Measurements from ENCODE around the gene FOLR2.

GRCh38 chr11:72244361-72245262, 28.0 kb downstream of the FOLR2 start:
- TF ChIP-seq, protein P1, sequence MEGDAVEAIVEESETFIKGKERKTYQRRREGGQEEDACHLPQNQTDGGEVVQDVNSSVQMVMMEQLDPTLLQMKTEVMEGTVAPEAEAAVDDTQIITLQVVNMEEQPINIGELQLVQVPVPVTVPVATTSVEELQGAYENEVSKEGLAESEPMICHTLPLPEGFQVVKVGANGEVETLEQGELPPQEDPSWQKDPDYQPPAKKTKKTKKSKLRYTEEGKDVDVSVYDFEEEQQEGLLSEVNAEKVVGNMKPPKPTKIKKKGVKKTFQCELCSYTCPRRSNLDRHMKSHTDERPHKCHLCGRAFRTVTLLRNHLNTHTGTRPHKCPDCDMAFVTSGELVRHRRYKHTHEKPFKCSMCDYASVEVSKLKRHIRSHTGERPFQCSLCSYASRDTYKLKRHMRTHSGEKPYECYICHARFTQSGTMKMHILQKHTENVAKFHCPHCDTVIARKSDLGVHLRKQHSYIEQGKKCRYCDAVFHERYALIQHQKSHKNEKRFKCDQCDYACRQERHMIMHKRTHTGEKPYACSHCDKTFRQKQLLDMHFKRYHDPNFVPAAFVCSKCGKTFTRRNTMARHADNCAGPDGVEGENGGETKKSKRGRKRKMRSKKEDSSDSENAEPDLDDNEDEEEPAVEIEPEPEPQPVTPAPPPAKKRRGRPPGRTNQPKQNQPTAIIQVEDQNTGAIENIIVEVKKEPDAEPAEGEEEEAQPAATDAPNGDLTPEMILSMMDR (IDR thresholded peaks at IDR 0.05; ENCODE audit: insufficient read depth, low read length, poor library complexity, severe bottlenecking), result no peak
- no peak for TF ChIP-seq EZH2phosphoT487 (conservative IDR thresholded peaks at IDR 0.05; ENCODE audit: low read length)
